Middle frontal gyrus (tissue), 1 donor: ENCODE data around the gene PPARA.

Experiments used
- DNase-seq: peaks from one replicate; pipeline ENCODE4 v3.0.0-alpha.2; 2015; ENCODE audit warnings: low spot score; ENCODE audit errors: extremely low spot score

The PPARA gene

DNA sequence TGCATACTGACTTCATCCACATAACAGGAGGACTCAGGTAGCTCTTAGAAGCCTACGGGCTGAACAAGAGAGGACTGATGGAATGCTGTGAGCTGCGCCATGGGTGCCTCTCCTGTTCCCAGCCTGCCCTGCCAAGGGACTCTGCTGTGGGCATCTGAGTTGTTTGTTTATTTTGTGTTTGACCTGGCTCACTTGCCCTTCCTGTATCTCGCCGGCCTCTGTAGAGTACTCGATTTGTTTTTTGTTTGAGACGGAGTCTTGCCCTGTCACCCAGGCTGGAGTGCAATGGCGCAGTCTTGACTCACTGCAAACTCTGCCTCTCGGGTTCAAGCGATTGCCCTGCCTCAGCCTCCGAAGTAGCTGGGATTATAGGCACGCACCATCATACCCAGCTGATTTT is 119.2 kb downstream of the PPARA start:
- DNase-seq = no peak

DNA sequence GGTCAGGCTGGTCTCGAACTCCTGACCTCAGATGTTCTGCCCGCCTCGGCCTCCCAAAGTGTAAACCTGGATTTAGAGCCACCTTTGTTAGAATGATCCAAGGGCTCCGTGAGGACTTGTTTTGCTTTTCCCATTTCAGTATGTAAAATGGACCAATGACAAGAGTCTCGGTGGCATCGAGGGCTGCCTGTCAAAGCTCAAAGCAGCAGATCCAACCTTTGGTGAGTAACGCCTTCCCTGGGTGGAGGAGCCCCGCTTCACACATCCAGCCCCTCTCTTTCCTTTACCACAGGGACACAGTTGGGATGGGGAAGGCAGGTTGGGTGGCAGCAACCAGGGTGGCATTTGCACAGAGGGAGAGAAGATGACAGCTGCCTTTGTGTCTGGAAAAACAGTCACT is 121.9 kb downstream of the PPARA start:
- no peak for DNase-seq

- DNase-seq = no peak
Measured at GRCh38 chr22:46272762-46273431, 122.6 kb downstream of the PPARA start.

GRCh38 chr22:46273432-46274148 is 123.3 kb downstream of the PPARA start:
- no peak for DNase-seq

- DNase-seq = no peak
Measured at GRCh38 chr22:46274381-46274780, 124.1 kb downstream of the PPARA start.

GRCh38 chr22:46275455-46276122 is 125.3 kb downstream of the PPARA start:
- DNase-seq = no peak

DNA sequence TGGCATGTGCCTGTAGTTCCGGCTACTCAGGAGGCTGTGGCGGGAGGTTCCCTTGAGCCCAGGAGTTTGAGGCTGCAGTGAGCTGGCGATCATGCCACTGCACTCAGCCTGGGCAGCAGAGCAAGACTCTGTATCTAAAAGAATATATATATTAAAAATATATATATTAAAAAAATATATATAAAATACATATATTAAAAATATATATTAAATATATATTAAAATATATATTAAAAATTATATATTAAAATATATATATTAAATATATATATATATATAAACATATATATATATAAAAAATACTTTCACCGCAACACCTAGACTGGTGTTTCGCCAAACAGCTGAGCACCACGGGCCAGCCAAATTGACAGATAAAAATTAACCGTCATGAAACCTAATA is 126.2 kb downstream of the PPARA start:
- DNase-seq = no peak

DNA sequence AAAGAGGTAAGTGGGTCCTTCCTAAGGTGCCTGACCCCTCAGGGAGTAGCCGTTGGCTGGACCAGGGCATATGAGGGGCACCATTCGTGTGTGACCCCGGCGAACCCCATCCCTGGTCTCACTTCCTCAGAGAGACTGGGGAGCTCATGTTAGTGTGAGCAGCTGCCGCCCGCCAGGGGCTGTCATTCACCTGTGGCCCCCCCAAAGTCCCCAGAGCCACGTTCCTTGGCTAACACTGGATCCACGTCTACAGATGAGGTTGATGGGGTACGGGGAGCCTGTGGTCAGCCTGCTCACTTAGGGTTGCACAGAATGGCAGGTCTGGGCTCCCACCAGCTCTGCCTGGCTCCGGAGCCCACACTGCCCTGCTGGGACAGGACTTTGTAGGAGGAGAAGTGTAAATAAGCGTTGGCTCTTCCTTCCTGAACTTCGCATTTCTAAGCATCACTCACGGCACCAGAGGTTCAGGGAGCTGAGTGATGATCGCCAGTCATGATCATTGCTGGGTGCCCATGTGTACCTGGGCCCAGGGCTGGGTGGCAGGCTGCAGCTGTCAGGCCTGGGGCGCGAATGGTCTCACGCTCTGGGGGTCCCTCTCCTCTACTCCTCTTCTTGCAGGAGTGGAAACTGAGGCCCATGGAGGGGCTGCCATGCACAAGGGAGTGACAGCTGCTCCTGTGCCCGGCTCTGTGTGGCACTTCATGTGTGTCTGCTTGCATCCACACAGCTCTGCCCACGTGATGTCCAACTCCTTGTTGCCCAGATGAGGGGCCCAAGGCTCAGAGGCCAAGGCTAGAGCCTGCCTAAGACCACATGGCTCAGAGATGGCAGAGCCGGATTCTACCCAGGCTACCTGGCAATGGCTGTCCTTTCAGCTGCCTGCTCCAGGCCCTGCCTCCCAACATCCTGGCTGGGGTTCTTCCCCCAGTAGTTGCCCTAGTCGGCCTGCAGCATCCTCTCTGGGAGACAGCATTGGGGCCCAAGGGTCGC is 128.6 kb downstream of the PPARA start:
- DNase-seq = no peak

- no peak for DNase-seq
Measured at GRCh38 chr22:46280063-46280817, 129.9 kb downstream of the PPARA start.

DNA sequence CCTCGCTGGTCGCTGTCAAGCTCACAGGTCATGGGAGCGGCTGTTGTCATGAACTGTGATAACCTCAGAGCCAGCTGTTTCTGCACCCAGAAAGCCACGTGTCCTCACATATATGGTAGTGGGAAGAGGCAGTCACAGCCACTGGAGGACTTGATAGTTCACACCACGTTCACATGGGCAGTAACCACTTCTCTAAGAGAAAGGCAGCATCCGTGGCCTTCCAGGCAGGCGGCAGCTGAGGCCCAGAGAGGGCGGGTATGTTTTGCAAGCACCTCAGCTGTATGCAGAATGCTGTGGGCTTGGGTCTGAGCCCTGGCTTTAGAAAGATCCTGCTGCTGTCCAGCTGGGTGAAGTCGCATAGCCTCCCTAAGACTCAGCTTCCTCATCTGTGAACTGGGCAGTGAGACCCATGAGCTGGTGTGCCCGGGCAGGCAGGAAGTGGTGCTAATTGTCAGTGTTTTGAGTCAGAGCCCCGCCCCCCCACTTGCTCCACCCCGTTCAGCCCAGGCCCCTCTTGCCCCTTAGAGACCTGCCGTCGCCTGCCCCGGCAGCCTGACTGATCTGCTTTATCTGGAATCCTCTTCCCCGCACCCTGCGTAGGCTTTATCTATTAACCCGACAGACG is 130.8 kb downstream of the PPARA start:
- DNase-seq = no peak

DNA sequence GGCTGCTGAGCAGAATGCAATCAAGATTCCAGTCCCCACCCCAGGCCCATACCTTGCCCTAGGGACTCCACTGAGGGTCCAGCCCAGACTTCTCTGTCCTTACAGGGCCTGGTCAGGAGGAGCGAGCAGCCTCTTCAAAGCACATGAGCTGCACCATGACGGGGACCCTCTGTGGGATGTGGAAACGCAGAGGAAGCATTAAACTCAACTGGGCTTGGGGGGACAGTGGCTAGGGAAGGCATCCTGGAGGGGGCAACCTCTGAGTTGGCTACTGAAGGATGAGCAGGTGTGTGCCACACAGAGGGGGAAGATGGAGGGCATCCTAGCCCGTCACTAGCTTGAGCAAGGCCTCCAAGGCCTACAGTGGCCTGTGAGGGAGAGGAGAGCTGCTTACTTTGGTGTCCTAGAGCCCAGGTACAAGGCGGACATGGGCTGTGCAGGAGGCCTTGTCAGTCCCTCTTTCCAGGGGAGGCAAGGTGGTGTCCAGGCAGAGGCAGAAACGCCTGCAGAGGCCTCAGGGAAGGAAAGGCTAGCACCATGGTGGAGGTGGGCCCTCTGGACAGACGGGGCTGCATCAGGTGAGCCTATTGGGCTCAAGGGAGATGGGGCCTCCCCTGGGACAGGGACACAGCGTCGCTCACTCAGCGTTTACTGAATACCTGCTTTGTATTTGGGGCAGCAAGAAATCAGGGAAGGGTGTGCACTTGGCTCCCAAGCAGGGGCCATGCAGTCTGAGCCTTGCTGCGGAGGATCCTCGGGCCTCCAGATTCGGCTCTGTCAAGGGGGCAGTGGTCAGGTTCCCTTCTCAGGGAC is 131.7 kb downstream of the PPARA start:
- no peak for DNase-seq

- no peak for DNase-seq
Measured at GRCh38 chr22:46286006-46286405, 135.7 kb downstream of the PPARA start.

DNA sequence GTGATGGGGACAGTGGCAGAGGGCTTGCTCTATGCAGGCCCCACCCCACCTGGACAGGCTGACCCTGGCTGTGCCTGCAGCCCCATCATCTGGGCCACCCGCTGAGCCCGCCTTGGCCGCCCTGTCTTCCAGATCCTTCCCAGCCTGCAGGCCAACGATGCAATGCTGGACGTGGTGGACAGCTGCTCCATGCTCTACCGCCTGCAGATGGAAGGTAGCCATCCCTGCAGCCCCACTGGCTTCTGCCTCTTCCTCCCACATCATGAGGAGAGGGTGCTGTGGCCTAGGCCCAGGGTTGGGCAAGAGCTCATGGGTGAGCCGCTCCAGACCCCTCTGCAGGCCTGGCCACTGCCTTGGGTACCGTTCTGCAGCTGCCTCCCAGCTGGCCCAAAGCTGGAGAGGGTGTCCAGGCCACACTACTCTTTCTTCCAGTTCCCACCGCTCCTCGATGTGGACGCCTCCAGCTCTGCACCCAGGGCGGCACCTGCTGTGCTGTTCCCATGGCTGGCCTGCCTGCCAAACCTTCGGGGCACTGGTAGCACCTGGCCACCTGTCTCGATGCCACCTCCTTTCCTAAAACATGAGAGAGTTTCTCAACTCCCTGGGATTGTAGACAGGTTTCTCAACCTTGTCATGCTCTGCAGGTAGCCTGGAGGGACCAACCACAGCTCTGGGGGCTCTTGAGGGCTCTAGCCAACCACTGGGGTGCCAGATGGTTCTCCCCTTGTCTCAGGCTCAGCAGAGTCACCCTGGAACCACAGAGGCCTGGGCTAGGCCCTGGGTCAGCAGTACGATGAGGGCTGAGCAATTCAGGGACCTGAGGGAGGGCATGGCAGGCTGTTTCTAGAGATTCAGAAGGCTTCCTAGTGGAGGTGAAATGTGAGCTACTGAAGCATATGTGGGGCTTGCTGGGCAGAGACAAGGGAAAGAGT is 136.9 kb downstream of the PPARA start:
- no peak for DNase-seq

GRCh38 chr22:46287873-46288751 is 137.8 kb downstream of the PPARA start:
- no peak for DNase-seq

GRCh38 chr22:46288846-46289243 is 138.5 kb downstream of the PPARA start:
- DNase-seq = no peak

- DNase-seq = no peak
Measured at GRCh38 chr22:46289244-46289891, 139.0 kb downstream of the PPARA start.
